ENCODE data around the gene BHLHE40.

Gene BHLHE40

GRCh38 chr3:4993276-4994143 is 14.3 kb downstream of the BHLHE40 start:
- ChIA-PET POLR2A (interaction anchor here (2.3 to 2.6 kb wide), 3 partner anchors 8 to 14 kb away, joined by 6 to 20 read pairs (median 7); partner anchors contain the start of gene BHLHE40), CTCF (interaction anchor here (0.5 to 3.3 kb wide), 8 partner anchors 13 to 323 kb away, joined by 3 to 12 read pairs (median 5); no protein-coding TSS in a partner anchor)
- Histone ChIP-seq H3K4me3 (ENCODE audit: low read depth, low read length) (no peak overlapping the region), H3K36me3 (ENCODE audit: control insufficient read depth in 2 of 2, insufficient read depth in 1 of 2, low read length in 2 of 2) (no peaks in the 10 kb centered on the region), H3K27ac (ENCODE audit: extremely low read depth, low read depth, low read length) (no peak overlapping the region), H3K4me1 (ENCODE audit: control insufficient read depth, insufficient read depth, low read length) (peaks cover 7% of the 10 kb centered on the region), H3K9me3 (ENCODE audit: control insufficient read depth, insufficient read depth, low read depth, low read length) (no peaks in the 10 kb centered on the region)
- TF ChIP-seq ZNF600 (tag by site-specific recombination; IDR thresholded peaks at IDR 0.05) (peak; percentile 19; the same call in 1 of the 2 replicates), KLF1 (tag by site-specific recombination; IDR thresholded peaks at IDR 0.05) (0 out of 2 replicates have a peak, but pooled peaks have one; percentile 14), KLF16 (tag by site-specific recombination; IDR thresholded peaks at IDR 0.05) (no peak)

- Histone ChIP-seq H3K9me3 (ENCODE audit: control insufficient read depth, insufficient read depth, low read depth, low read length) (no peaks in the 10 kb centered on the region), H3K36me3 (ENCODE audit: control insufficient read depth in 2 of 2, insufficient read depth in 1 of 2, low read length in 2 of 2) (no peaks in the 10 kb centered on the region), H3K4me1 (ENCODE audit: control insufficient read depth, insufficient read depth, low read length) (peaks cover 7% of the 10 kb centered on the region), H3K4me3 (ENCODE audit: low read depth, low read length) (no peak overlapping the region), H3K27ac (ENCODE audit: extremely low read depth, low read depth, low read length) (no peak overlapping the region)
- CTCF ChIA-PET, result interaction anchor here (0.5 to 3.3 kb wide), 8 partner anchors 14 to 323 kb away, joined by 3 to 12 read pairs (median 5); no protein-coding TSS in a partner anchor
- POLR2A ChIA-PET, result interaction anchor here (1.1 to 2.6 kb wide), 3 partner anchors 9 to 29 kb away, joined by 3 to 20 read pairs (median 6); partner anchors contain the start of gene BHLHE40
- 0 out of 2 replicates have a peak, but pooled peaks have one; percentile 4 for TF ChIP-seq ZNF600 (tag by site-specific recombination; IDR thresholded peaks at IDR 0.05)
- TF ChIP-seq ZBTB11 (tag by site-specific recombination; conservative IDR thresholded peaks at IDR 0.05; ENCODE audit: low read depth), result no peak
- TF ChIP-seq ZNF768 (tag by site-specific recombination; IDR thresholded peaks at IDR 0.05), result 0 out of 2 replicates have a peak, but pooled peaks have one; percentile 23
- TF ChIP-seq ZSCAN4 (tag by site-specific recombination; IDR thresholded peaks at IDR 0.05), result peak; percentile 61
Measured at GRCh38 chr3:4994144-4994730, 15.0 kb downstream of the BHLHE40 start.

- CTCF ChIA-PET, result interaction anchor here (1.7 to 3.3 kb wide), 4 partner anchors 14 to 283 kb away, joined by 3 to 12 read pairs (median 8); no protein-coding TSS in a partner anchor
- POLR2A ChIA-PET, result interaction anchor here (1.1 to 2.6 kb wide), 3 partner anchors 9 to 29 kb away, joined by 3 to 20 read pairs (median 6); partner anchors contain the start of gene BHLHE40
- Histone ChIP-seq H3K4me3 (ENCODE audit: low read depth, low read length) (no peak overlapping the region), H3K9me3 (ENCODE audit: control insufficient read depth, insufficient read depth, low read depth, low read length) (no peaks in the 10 kb centered on the region), H3K4me1 (ENCODE audit: control insufficient read depth, insufficient read depth, low read length) (peaks cover 5% of the 10 kb centered on the region; the same call in 1 of the 2 replicates), H3K36me3 (ENCODE audit: control insufficient read depth in 2 of 2, insufficient read depth in 1 of 2, low read length in 2 of 2) (no peaks in the 10 kb centered on the region), H3K27ac (ENCODE audit: extremely low read depth, low read depth, low read length) (peak overlapping the region; percentile 32; the same call in 1 of the 2 replicates)
- TF ChIP-seq ZNF423 (tag by site-specific recombination; IDR thresholded peaks at IDR 0.05) (no peak), ZNF501 (tag by site-specific recombination; IDR thresholded peaks at IDR 0.05) (no peak), ZNF701 (tag by site-specific recombination; IDR thresholded peaks at IDR 0.05) (no peak), IKZF3 (tag by site-specific recombination; IDR thresholded peaks at IDR 0.05) (peak; percentile 28; the same call in 1 of the 2 replicates), REST (tag by site-specific recombination; IDR thresholded peaks at IDR 0.05) (no peak), KLF1 (tag by site-specific recombination; IDR thresholded peaks at IDR 0.05) (no peak), ZFP69B (tag by site-specific recombination; IDR thresholded peaks at IDR 0.05) (no peak), ZNF221 (tag by site-specific recombination; IDR thresholded peaks at IDR 0.05; ENCODE audit: borderline replicate concordance) (no peak), SCRT1 (tag by site-specific recombination; IDR thresholded peaks at IDR 0.05; ENCODE audit: borderline replicate concordance) (no peak), YY2 (tag by site-specific recombination; IDR thresholded peaks at IDR 0.05) (no peak), ZNF37A (tag by site-specific recombination; IDR thresholded peaks at IDR 0.05) (no peak), ZBTB21 (tag by site-specific recombination; IDR thresholded peaks at IDR 0.05) (no peak), TRIM28 (IDR thresholded peaks at IDR 0.05; ENCODE audit: borderline replicate concordance, low read length) (no peak), GLI4 (tag by site-specific recombination; IDR thresholded peaks at IDR 0.05) (no peak)
Measured at GRCh38 chr3:4994823-4995499, 15.7 kb downstream of the BHLHE40 start.

Data from HEK293 (cell line).